Astrocyte (in vitro differentiated cells and primary cell): ENCODE results near the gene KCNJ18. TPM values are rescaled to one million over a fixed set of nuclear protein-coding genes. Genes with fewer than 3 reads are reported as not detected.
"Not testable (repeated sequence)": the region's sequence is repeated elsewhere in the genome, so short reads cannot be mapped to it uniquely, and the experiment has no call there.

Source experiments
- DNase-seq: peaks from one replicate; pipeline ENCODE4 v3.0.0-alpha.2; 2010; ENCODE audit warnings: low read depth
- FAIRE-seq: peaks from 2 replicates; lab custom pipeline; 2011; peaks lifted over from hg19 to GRCh38; lab: Jason Lieb, UNC
- H2AFZ ChIP-seq: 2 replicates; pipeline ENCODE4 v1.6.0; 2012; ENCODE audit warnings: low read depth, low read length, inconsistent platforms
- H3K27ac ChIP-seq: 2 replicates; pipeline ENCODE4 v1.5.1; 2011; ENCODE audit warnings: low read depth, low read length, inconsistent platforms
- H3K27me3 ChIP-seq: 2 replicates; pipeline ENCODE4 v1.6.0; 2011; ENCODE audit warnings: low read length, inconsistent platforms; ENCODE audit not compliant: insufficient read depth
- H3K36me3 ChIP-seq: 2 replicates; pipeline ENCODE4 v1.5.1; 2011; ENCODE audit warnings: low read length, inconsistent platforms; ENCODE audit not compliant: insufficient read depth
- H3K4me1 ChIP-seq: 2 replicates; pipeline ENCODE4 v1.5.1; 2011; ENCODE audit warnings: low read length, inconsistent platforms; ENCODE audit not compliant: insufficient read depth
- H3K4me2 ChIP-seq: 2 replicates; pipeline ENCODE4 v1.6.0; 2012; ENCODE audit warnings: low read length, inconsistent platforms
- H3K4me3 ChIP-seq: 2 replicates; pipeline ENCODE4 v1.5.1; 2011; ENCODE audit warnings: low read depth, mild to moderate bottlenecking, low read length, inconsistent platforms; ENCODE audit not compliant: insufficient read depth
- H3K79me2 ChIP-seq: 2 replicates; pipeline ENCODE4 v1.6.0; 2012; ENCODE audit warnings: mild to moderate bottlenecking, low read length, inconsistent platforms; ENCODE audit not compliant: insufficient read depth
- H3K9ac ChIP-seq: 2 replicates; pipeline ENCODE4 v1.6.0; 2012; ENCODE audit warnings: mild to moderate bottlenecking, low read length, inconsistent platforms
- H3K9me3 ChIP-seq: 2 replicates; pipeline ENCODE4 v1.5.1; 2012; ENCODE audit warnings: low read depth, mild to moderate bottlenecking, low read length, inconsistent platforms; ENCODE audit not compliant: insufficient read depth
- H4K20me1 ChIP-seq: 2 replicates; pipeline ENCODE4 v1.6.0; 2012; ENCODE audit warnings: low read length, inconsistent platforms; ENCODE audit not compliant: insufficient read depth
- H3K27ac Mint-ChIP-seq: one replicate; pipeline ENCODE4 v1.8.0; 2021; ENCODE audit warnings: mild to moderate bottlenecking, mixed read lengths; ENCODE audit not compliant: unreplicated experiment
- H3K27me3 Mint-ChIP-seq: one replicate; pipeline ENCODE4 v1.8.0; 2021; ENCODE audit warnings: low read depth, mixed read lengths; ENCODE audit not compliant: unreplicated experiment
- H3K36me3 Mint-ChIP-seq: one replicate; pipeline ENCODE4 v1.8.0; 2021; ENCODE audit warnings: low read depth, mixed read lengths; ENCODE audit not compliant: unreplicated experiment
- H3K4me1 Mint-ChIP-seq: one replicate; pipeline ENCODE4 v1.8.0; 2021; ENCODE audit warnings: low read depth, mixed read lengths; ENCODE audit not compliant: unreplicated experiment
- H3K4me3 Mint-ChIP-seq: one replicate; pipeline ENCODE4 v1.8.0; 2021; ENCODE audit warnings: mild to moderate bottlenecking, moderate library complexity, mixed read lengths; ENCODE audit not compliant: unreplicated experiment
- H3K9me3 Mint-ChIP-seq: one replicate; pipeline ENCODE4 v1.8.0; 2021; ENCODE audit warnings: mild to moderate bottlenecking, mixed read lengths; ENCODE audit not compliant: unreplicated experiment
- total RNA-seq: library from RNA; stranded (reverse); gene quantifications from 2 replicates; pipeline ENCODE4 v1.2.1, GENCODE V29; 2021

The KCNJ18 gene
- total RNA-seq, 1 donor from 2014 or later: not detected

- not testable (repeated sequence) for H3K9ac ChIP-seq, H3K27ac Mint-ChIP-seq, H3K9me3 Mint-ChIP-seq, H3K36me3 ChIP-seq, H3K4me1 Mint-ChIP-seq, H3K27ac ChIP-seq, H3K4me2 ChIP-seq, H3K4me1 ChIP-seq, H3K9me3 ChIP-seq, H3K79me2 ChIP-seq, H4K20me1 ChIP-seq, H3K27me3 Mint-ChIP-seq, H3K4me3 ChIP-seq, H3K27me3 ChIP-seq, FAIRE-seq, H2AFZ ChIP-seq, DNase-seq, H3K36me3 Mint-ChIP-seq, H3K4me3 Mint-ChIP-seq
Observed at GRCh38 chr17:21699124-21699523, 6.8 kb downstream of the KCNJ18 start.

- H3K27me3 Mint-ChIP-seq, H4K20me1 ChIP-seq, DNase-seq, H3K36me3 ChIP-seq, H2AFZ ChIP-seq, H3K9ac ChIP-seq, H3K27ac ChIP-seq, H3K4me1 Mint-ChIP-seq, H3K27ac Mint-ChIP-seq, H3K79me2 ChIP-seq, H3K4me1 ChIP-seq, FAIRE-seq, H3K9me3 Mint-ChIP-seq, H3K4me3 Mint-ChIP-seq, H3K4me3 ChIP-seq, H3K36me3 Mint-ChIP-seq, H3K9me3 ChIP-seq, H3K4me2 ChIP-seq, H3K27me3 ChIP-seq: not testable (repeated sequence)
Observed at GRCh38 chr17:21699573-21700236, 7.4 kb downstream of the KCNJ18 start.

- H3K9ac ChIP-seq, H2AFZ ChIP-seq, H3K4me1 ChIP-seq, H3K4me3 ChIP-seq, H3K36me3 Mint-ChIP-seq, H3K27ac ChIP-seq, H3K9me3 Mint-ChIP-seq, H3K36me3 ChIP-seq, FAIRE-seq, DNase-seq, H4K20me1 ChIP-seq, H3K4me1 Mint-ChIP-seq, H3K27ac Mint-ChIP-seq, H3K27me3 Mint-ChIP-seq, H3K9me3 ChIP-seq, H3K79me2 ChIP-seq, H3K4me2 ChIP-seq, H3K27me3 ChIP-seq, H3K4me3 Mint-ChIP-seq: not testable (repeated sequence)
Observed at GRCh38 chr17:21701090-21701489, 8.8 kb downstream of the KCNJ18 start.

GRCh38 chr17:21702029-21702428, 9.7 kb downstream of the KCNJ18 start:
- H3K9ac ChIP-seq, H3K9me3 ChIP-seq, H3K4me2 ChIP-seq, FAIRE-seq, H3K9me3 Mint-ChIP-seq, H2AFZ ChIP-seq, H3K27ac Mint-ChIP-seq, H3K4me1 Mint-ChIP-seq, H3K4me3 Mint-ChIP-seq, H3K27me3 Mint-ChIP-seq, H3K27me3 ChIP-seq, H4K20me1 ChIP-seq, H3K36me3 Mint-ChIP-seq, H3K27ac ChIP-seq, H3K4me3 ChIP-seq, DNase-seq, H3K79me2 ChIP-seq, H3K4me1 ChIP-seq, H3K36me3 ChIP-seq: not testable (repeated sequence)

GRCh38 chr17:21702521-21702920, 10.2 kb downstream of the KCNJ18 start:
- FAIRE-seq, H3K36me3 Mint-ChIP-seq, H3K27ac Mint-ChIP-seq, H3K27ac ChIP-seq, H3K9me3 Mint-ChIP-seq, H3K4me1 ChIP-seq, DNase-seq, H3K36me3 ChIP-seq, H2AFZ ChIP-seq, H3K79me2 ChIP-seq, H3K27me3 ChIP-seq, H3K4me1 Mint-ChIP-seq, H3K4me2 ChIP-seq, H3K4me3 Mint-ChIP-seq, H3K9me3 ChIP-seq, H3K9ac ChIP-seq, H3K4me3 ChIP-seq, H4K20me1 ChIP-seq, H3K27me3 Mint-ChIP-seq: not testable (repeated sequence)

- not testable (repeated sequence) for H4K20me1 ChIP-seq, H3K36me3 ChIP-seq, H2AFZ ChIP-seq, H3K27me3 Mint-ChIP-seq, H3K9me3 ChIP-seq, H3K4me2 ChIP-seq, H3K4me1 ChIP-seq, H3K27me3 ChIP-seq, DNase-seq, H3K4me1 Mint-ChIP-seq, H3K27ac ChIP-seq, FAIRE-seq, H3K4me3 Mint-ChIP-seq, H3K36me3 Mint-ChIP-seq, H3K79me2 ChIP-seq, H3K9me3 Mint-ChIP-seq, H3K4me3 ChIP-seq, H3K9ac ChIP-seq, H3K27ac Mint-ChIP-seq
Observed at GRCh38 chr17:21702940-21703640, 10.8 kb downstream of the KCNJ18 start.
